Hepatocyte (in vitro differentiated cells): ENCODE results near the gene MAPK8. TPM values are rescaled to one million over a fixed set of nuclear protein-coding genes. Genes with fewer than 3 reads are reported as not detected.

Experiments used
- DNase-seq: peaks from one replicate; pipeline ENCODE4 v3.0.0-alpha.2; 2016; ENCODE audit warnings: low spot score
- H2AFZ ChIP-seq: fragments of 200-600 bp; sonication (generic); 2 replicates; pipeline ENCODE4 v1.6.0; 2016; ENCODE audit warnings: antibody characterized with exemption, mild to moderate bottlenecking
- H3K27ac ChIP-seq: fragments of 200-600 bp; sonication (generic); 2 replicates; pipeline ENCODE4 v1.5.1; 2016; ENCODE audit warnings: mild to moderate bottlenecking
- H3K27me3 ChIP-seq: fragments of 200-600 bp; sonication (generic); 2 replicates; pipeline ENCODE4 v1.6.1; 2016
- H3K36me3 ChIP-seq: fragments of 200-600 bp; sonication (generic); replicated peaks from 2 replicates; pipeline ENCODE4 v1.5.1; 2016; ENCODE audit warnings: low read depth; ENCODE audit not compliant: insufficient read depth
- H3K4me1 ChIP-seq: fragments of 200-600 bp; sonication (generic); 2 replicates; pipeline ENCODE4 v1.5.1; 2016; ENCODE audit warnings: mild to moderate bottlenecking, moderate library complexity; ENCODE audit not compliant: insufficient read depth
- H3K4me2 ChIP-seq: fragments of 200-600 bp; sonication (generic); 2 replicates; pipeline ENCODE4 v1.6.0; 2016
- H3K4me3 ChIP-seq: fragments of 200-600 bp; sonication (generic); 2 replicates; pipeline ENCODE4 v1.5.1; 2016; ENCODE audit warnings: mild to moderate bottlenecking
- H3K79me2 ChIP-seq: fragments of 200-600 bp; sonication (generic); 2 replicates; pipeline ENCODE4 v1.6.0; 2017; ENCODE audit warnings: mild to moderate bottlenecking
- H3K9me2 ChIP-seq: fragments of 200-600 bp; sonication (generic); replicated peaks from 2 replicates; pipeline ENCODE4 v1.6.0; 2017; ENCODE audit warnings: mild to moderate bottlenecking; ENCODE audit not compliant: insufficient read depth
- H3K9me3 ChIP-seq: fragments of 200-600 bp; sonication (generic); 2 replicates; pipeline ENCODE4 v1.5.1; 2016; ENCODE audit warnings: low read depth, mild to moderate bottlenecking
- H4K20me1 ChIP-seq: fragments of 200-600 bp; sonication (generic); 2 replicates; pipeline ENCODE4 v1.6.0; 2016; ENCODE audit warnings: mild to moderate bottlenecking; ENCODE audit not compliant: insufficient read depth, poor library complexity, severe bottlenecking
- EZH2 ChIP-seq: fragments of 200-600 bp; sonication (generic); IDR thresholded peaks from 2 replicates; pipeline ENCODE4 v1.6.1; 2016; ENCODE audit warnings: antibody characterized with exemption, mild to moderate bottlenecking, borderline replicate concordance
- EZH2phosphoT487 ChIP-seq: fragments of 200-600 bp; sonication (generic); IDR thresholded peaks from one replicate; pipeline ENCODE4 v1.6.1; 2018; ENCODE audit warnings: antibody characterized with exemption, mild to moderate bottlenecking, low read depth, moderate library complexity; ENCODE audit not compliant: unreplicated experiment, severe bottlenecking
- WGBS: methylation state at CpG from one replicate; pipeline ENCODE4 v1.1.6; 2016; ENCODE audit warnings: low lambda C conversion rate; ENCODE audit errors: missing lambda C conversion rate; 5-methylcytosine and 5-hydroxymethylcytosine counted together
- polyA plus RNA-seq: library from polyadenylated mRNA; unstranded; fragments of >200 nt; fragmentation: Nextera tagmentation; extraction: Ambion mirVana; gene quantifications from 2 replicates; pipeline ENCODE4 v1.2.1, GENCODE V29; 2016
- total RNA-seq: library from RNA; depleted of rRNA; stranded (reverse); fragments of >200 nt; gene quantifications from 2 replicates; pipeline ENCODE4 v1.2.3, GENCODE V29; 2014
- TF ChIP-seq, protein P1 (sequence below): fragments of 200-600 bp; sonication (generic); IDR thresholded peaks from 2 replicates; pipeline ENCODE4 v1.5.1; 2016; ENCODE audit warnings: antibody characterized with exemption, mild to moderate bottlenecking; ENCODE audit not compliant: poor library complexity

The MAPK8 gene
- total and polyA plus RNA-seq, 2 experiments from 2014 or later, result 20.9 to 73.2 TPM

DNA sequence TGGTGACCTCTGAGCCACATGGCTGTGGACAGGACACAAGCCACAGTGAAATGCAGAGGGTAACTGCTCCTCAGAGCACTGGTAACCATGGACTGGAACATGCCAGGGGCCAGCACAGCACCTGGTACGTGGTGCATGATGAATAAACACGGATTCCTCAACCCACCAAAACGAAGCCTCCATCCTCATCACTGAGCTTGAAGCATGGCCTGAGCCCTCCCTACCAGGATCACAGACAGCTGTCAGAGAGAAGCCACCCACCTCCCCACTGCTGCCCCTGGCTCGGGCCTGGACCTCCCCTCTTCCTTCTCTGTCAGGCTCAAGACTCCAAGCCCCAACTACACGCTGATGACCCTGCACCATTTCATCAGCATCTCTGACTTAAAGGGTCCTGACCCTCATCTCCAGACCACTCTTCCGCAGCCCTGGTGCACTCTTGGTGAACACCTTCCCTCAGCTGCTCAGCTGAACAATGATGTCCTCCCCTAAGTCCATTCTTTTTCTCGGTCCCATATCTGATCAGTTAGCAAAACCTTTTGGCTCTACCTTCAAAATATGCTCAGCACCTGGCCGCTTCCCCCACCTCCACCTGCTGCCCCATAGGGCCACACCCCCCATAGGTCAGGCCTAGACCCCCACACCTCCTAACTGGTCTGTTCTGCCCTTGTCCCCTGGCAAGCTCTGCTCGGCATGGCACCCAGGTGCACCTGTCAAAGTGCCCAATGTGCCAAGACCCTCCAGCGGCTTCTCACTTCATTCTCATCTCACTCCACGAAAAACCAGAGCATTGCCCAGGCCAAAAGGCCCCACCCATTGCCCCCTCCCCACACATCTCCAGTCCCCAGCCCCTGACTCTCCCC is 141.1 kb downstream of the MAPK8 start:
- no peaks in the 10 kb centered on the region for H3K36me3 ChIP-seq
- H3K4me3 ChIP-seq, result no peak overlapping the region
- H3K79me2 ChIP-seq, result no peaks in the 10 kb centered on the region
- no peak for TF ChIP-seq EZH2phosphoT487
- TF ChIP-seq EZH2, result no peak
- TF ChIP-seq, protein P1, sequence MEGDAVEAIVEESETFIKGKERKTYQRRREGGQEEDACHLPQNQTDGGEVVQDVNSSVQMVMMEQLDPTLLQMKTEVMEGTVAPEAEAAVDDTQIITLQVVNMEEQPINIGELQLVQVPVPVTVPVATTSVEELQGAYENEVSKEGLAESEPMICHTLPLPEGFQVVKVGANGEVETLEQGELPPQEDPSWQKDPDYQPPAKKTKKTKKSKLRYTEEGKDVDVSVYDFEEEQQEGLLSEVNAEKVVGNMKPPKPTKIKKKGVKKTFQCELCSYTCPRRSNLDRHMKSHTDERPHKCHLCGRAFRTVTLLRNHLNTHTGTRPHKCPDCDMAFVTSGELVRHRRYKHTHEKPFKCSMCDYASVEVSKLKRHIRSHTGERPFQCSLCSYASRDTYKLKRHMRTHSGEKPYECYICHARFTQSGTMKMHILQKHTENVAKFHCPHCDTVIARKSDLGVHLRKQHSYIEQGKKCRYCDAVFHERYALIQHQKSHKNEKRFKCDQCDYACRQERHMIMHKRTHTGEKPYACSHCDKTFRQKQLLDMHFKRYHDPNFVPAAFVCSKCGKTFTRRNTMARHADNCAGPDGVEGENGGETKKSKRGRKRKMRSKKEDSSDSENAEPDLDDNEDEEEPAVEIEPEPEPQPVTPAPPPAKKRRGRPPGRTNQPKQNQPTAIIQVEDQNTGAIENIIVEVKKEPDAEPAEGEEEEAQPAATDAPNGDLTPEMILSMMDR, result no peak
- no peaks in the 10 kb centered on the region for H3K27me3 ChIP-seq
- no peaks in the 10 kb centered on the region for H3K9me3 ChIP-seq
- H4K20me1 ChIP-seq, result no peaks in the 10 kb centered on the region
- no peak for DNase-seq
- H3K4me2 ChIP-seq, result no peak overlapping the region
- H3K4me1 ChIP-seq, result peaks cover 4% of the 10 kb centered on the region
- no peaks in the 10 kb centered on the region for H3K9me2 ChIP-seq
- no peak overlapping the region for H2AFZ ChIP-seq
- WGBS, result 91% methylated on average over 11 of the region's 11 CpGs
- H3K27ac ChIP-seq, result no peak overlapping the region

DNA sequence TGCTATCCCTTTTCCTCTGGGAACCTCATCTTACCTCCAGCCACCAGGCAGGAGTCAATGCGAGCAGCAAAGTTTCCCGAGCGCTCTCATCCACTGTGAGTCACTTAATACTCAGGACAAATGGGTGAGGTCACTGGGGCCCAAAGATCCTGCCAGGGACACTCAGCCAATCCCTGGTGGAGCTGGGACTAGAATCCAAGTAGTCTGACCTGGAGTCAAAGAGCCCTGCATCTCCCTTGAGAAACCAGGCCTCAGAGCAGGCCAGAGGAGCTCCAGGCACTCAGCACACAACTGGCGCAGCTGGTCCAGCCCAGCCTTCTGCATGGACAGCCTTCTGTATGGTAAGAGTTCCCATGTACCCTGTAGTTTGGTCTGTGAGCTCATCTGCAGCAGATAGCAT is 142.3 kb downstream of the MAPK8 start:
- Histone ChIP-seq H3K36me3 (no peaks in the 10 kb centered on the region), H4K20me1 (no peaks in the 10 kb centered on the region), H3K27me3 (no peaks in the 10 kb centered on the region), H3K9me2 (no peaks in the 10 kb centered on the region), H3K79me2 (no peaks in the 10 kb centered on the region), H3K9me3 (no peaks in the 10 kb centered on the region), H3K4me2 (no peak overlapping the region), H3K27ac (no peak overlapping the region), H2AFZ (no peak overlapping the region), H3K4me3 (no peak overlapping the region), H3K4me1 (peaks cover 9% of the 10 kb centered on the region)
- TF ChIP-seq, protein P1, result no peak
- no peak for TF ChIP-seq EZH2phosphoT487
- TF ChIP-seq EZH2, result no peak
- peak; percentile 18 for DNase-seq
- 84% methylated on average over 4 of the region's 4 CpGs for WGBS

DNA sequence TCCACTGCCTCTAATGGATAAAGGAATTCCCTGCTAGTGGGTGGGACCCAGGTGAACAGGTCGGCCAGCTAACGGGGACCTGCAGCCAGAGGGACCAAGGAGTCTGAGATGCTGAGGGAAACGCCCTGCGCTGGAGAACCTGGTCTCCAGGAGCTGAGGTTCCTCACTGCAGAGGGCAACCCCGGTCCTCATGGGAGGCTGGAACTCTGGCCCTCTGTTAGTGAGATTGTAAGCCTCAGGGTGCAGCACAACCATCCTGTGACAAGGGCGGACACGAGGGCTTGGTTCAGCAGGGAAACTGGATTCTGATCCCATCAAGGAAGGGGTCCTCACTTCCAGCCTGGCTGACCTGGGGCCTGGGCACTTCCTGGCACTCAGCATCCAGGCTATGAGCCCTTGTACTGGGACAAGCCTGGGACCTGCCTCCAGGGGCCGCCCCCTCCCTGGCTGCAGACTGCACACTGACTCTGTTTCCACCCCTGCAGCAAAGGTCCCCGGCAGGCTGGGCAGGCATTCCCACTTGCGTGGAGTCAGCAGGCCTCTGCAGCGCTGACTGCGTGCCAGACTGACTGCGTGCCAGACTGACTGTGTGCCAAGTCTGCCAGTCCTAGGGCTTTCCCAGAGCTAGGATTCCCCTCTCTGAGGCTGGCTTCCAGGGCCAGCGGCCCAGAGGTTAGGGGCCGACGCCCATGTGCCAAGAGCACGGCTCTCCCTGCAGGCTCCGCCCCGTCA is 143.2 kb downstream of the MAPK8 start:
- Histone ChIP-seq H3K36me3 (no peaks in the 10 kb centered on the region), H3K79me2 (no peaks in the 10 kb centered on the region), H3K9me2 (no peaks in the 10 kb centered on the region), H3K27me3 (no peaks in the 10 kb centered on the region), H3K4me1 (peaks cover 18% of the 10 kb centered on the region), H3K4me3 (no peak overlapping the region), H3K27ac (no peak overlapping the region), H2AFZ (no peak overlapping the region), H3K9me3 (no peaks in the 10 kb centered on the region), H3K4me2 (no peak overlapping the region), H4K20me1 (no peaks in the 10 kb centered on the region)
- DNase-seq, result peak; percentile 1
- WGBS, result 91% methylated on average over 19 of the region's 19 CpGs
- TF ChIP-seq, protein P1, result no peak
- no peak for TF ChIP-seq EZH2
- no peak for TF ChIP-seq EZH2phosphoT487
